Measurements from ENCODE around the gene ZNF750. TPM values are rescaled to one million over a fixed set of nuclear protein-coding genes. Genes with fewer than 3 reads are reported as not detected.

Gene ZNF750
- total RNA-seq, 1 experiment from 2014 or later = 0.44 TPM

DNA sequence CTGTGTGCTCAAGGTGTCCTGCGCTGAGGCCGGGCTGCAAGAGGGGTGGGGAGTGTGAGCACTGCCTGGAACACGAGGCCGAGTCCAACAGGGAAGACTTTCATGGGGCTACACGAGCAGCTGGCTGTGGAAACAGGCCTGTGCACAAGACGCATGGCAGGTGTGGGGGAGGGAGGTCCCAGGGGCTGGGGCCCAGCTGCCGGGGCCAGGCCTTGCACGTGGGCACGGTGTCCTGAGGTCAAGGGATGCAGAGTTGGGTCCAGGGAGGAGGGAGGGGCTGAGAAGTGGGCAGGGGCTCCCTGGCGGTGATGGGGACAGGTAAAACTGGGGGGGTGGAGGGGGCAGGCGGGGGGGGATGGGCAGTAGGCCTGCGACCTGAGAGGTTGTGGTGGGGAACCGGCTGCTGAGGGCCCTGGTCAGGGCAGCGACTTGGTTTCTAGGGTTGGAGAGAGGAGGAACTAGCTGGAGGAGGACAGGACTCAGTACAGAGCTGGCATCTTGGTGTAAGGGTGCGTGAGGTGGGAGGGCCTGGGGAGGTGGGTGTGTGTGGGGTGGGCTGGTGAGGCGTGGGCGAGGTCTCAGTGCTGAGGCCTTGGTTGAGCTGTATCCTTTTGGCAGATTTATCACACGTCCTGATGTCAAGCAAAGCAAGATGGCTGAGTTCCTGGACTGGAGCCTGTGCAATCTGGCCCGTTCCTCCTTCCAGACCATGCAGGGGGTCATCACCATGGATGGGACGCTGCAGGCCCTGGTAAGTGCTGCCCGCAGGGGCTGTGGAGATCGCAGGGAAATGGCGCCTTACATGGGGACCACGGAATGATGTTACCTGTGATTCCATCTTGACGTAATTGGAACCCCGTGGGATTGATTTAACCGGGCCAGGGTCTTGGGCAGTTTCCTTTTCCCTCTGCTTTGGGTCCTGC lies 58.6 kb downstream of the ZNF750 start:
- POLR2A ChIA-PET (ENCODE audit: unreplicated experiment) = interaction anchor here (0.6 kb wide), 1 partner anchor 298 kb away, joined by 5 read pairs; the partner anchor contains the start of gene METRNL
- DNase-seq = no peak
- peaks cover 4% of the 10 kb centered on the region; the same call in 1 of the 2 replicates for H3K4me1 ChIP-seq (replicated peaks; ENCODE audit: insufficient read depth)
- TF ChIP-seq, protein P1, sequence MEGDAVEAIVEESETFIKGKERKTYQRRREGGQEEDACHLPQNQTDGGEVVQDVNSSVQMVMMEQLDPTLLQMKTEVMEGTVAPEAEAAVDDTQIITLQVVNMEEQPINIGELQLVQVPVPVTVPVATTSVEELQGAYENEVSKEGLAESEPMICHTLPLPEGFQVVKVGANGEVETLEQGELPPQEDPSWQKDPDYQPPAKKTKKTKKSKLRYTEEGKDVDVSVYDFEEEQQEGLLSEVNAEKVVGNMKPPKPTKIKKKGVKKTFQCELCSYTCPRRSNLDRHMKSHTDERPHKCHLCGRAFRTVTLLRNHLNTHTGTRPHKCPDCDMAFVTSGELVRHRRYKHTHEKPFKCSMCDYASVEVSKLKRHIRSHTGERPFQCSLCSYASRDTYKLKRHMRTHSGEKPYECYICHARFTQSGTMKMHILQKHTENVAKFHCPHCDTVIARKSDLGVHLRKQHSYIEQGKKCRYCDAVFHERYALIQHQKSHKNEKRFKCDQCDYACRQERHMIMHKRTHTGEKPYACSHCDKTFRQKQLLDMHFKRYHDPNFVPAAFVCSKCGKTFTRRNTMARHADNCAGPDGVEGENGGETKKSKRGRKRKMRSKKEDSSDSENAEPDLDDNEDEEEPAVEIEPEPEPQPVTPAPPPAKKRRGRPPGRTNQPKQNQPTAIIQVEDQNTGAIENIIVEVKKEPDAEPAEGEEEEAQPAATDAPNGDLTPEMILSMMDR (conservative IDR thresholded peaks at IDR 0.05) = no peak
- H3F3A ChIP-seq (ENCODE audit: insufficient read depth, low read depth) = no peaks in the 10 kb centered on the region
- BruUV-seq (replicated peaks) = no TSS peak
- CTCF ChIA-PET = interaction anchor here (0.6 to 1.5 kb wide), 3 partner anchors 96 to 200 kb away, joined by 3 to 4 read pairs (median 4); no protein-coding TSS in a partner anchor
- H2AFZ ChIP-seq = no peak overlapping the region
- H4K20me1 ChIP-seq (ENCODE audit: insufficient read depth) = no peaks in the 10 kb centered on the region
- intact Hi-C loops (cut with micrococcal nuclease; ENCODE audit: unreplicated experiment) = loop anchor here (5.0 kb wide), 1 partner anchor 136 kb away; no protein-coding TSS in a partner anchor
- no peaks in the 10 kb centered on the region for H3K9me3 ChIP-seq (ENCODE audit: insufficient read depth, low read depth)
- H3K36me3 ChIP-seq (ENCODE audit: low read depth) = no peaks in the 10 kb centered on the region
- H3K4me3 ChIP-seq = no peak overlapping the region
- no peaks in the 10 kb centered on the region for H3K79me2 ChIP-seq (ENCODE audit: low read depth)
- no peak overlapping the region for H3K4me2 ChIP-seq
- no peaks in the 10 kb centered on the region for H3K27me3 ChIP-seq (ENCODE audit: insufficient read depth, low read depth)
- H3K9me2 ChIP-seq (ENCODE audit: insufficient read depth) = no peaks in the 10 kb centered on the region
- no peak overlapping the region for H3K27ac ChIP-seq

DNA sequence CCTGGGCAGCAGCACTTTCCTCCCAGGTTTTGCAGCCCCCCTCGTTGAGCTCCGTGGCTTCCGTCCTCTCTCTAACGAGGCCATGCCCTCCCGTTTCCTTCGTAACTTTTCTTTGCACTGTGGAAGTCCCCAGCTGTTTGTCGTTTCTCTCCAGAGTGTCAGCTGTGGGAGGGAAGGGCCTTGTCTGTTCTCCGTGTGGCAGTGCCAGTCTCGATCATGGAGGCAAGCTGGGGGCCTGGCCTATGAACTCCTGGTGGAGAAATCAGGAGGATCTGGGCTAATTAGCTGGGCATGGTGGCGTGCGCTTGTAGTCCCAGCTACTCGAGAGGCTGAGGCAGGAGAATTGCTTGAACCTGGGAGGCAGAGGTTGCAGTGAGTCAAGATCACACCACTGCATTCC lies 59.6 kb downstream of the ZNF750 start:
- Histone ChIP-seq H3K4me3 (no peak overlapping the region), H2AFZ (no peak overlapping the region), H3K36me3 (ENCODE audit: low read depth) (no peaks in the 10 kb centered on the region), H3K4me1 (replicated peaks; ENCODE audit: insufficient read depth) (peaks cover 4% of the 10 kb centered on the region; the same call in 1 of the 2 replicates), H3K9me3 (ENCODE audit: insufficient read depth, low read depth) (no peaks in the 10 kb centered on the region), H3K4me2 (no peak overlapping the region), H3K79me2 (ENCODE audit: low read depth) (no peaks in the 10 kb centered on the region), H3K27me3 (ENCODE audit: insufficient read depth, low read depth) (no peaks in the 10 kb centered on the region), H4K20me1 (ENCODE audit: insufficient read depth) (no peaks in the 10 kb centered on the region), H3K9me2 (ENCODE audit: insufficient read depth) (no peaks in the 10 kb centered on the region), H3F3A (ENCODE audit: insufficient read depth, low read depth) (no peaks in the 10 kb centered on the region), H3K27ac (no peak overlapping the region)
- CTCF ChIA-PET = no interaction called here
- no peak for TF ChIP-seq EZH2 (IDR thresholded peaks at IDR 0.05; ENCODE audit: low read depth)
- TF ChIP-seq, protein P1 (conservative IDR thresholded peaks at IDR 0.05) = no peak
- POLR2A ChIA-PET (ENCODE audit: unreplicated experiment) = no interaction called here
- DNase-seq = no peak
- BruUV-seq (replicated peaks) = no TSS peak
- intact Hi-C loops (cut with micrococcal nuclease; ENCODE audit: unreplicated experiment) = loop anchor here (5.0 kb wide), 1 partner anchor 137 kb away; no protein-coding TSS in a partner anchor

DNA sequence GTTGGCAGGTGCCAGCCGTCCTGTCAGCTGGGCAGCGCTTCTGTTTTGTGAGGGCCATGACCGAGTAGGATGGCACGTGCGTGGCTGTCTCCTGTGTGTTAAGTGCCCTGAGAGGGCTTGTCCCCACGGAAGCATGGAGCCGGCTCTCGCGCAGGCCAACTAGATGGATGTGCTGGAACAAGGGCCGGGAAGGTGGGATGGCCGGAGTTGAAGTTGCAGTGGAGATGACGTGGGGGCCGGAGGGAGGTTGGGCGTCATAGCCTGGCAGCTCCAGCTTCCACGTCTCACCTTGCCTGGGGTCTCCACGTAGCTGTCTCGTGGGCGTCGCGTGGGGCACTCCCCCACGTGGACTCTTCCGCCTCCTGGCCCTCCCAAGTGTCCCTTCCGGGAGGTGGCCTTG lies 60.3 kb downstream of the ZNF750 start:
- no peaks in the 10 kb centered on the region for H4K20me1 ChIP-seq (ENCODE audit: insufficient read depth)
- H3K9me2 ChIP-seq (ENCODE audit: insufficient read depth) = no peaks in the 10 kb centered on the region
- no peak overlapping the region for H3K27ac ChIP-seq
- BruUV-seq (replicated peaks) = no TSS peak
- H3K4me3 ChIP-seq = no peak overlapping the region
- CTCF ChIA-PET = no interaction called here
- no peaks in the 10 kb centered on the region for H3K9me3 ChIP-seq (ENCODE audit: insufficient read depth, low read depth)
- intact Hi-C loops (cut with micrococcal nuclease; ENCODE audit: unreplicated experiment) = no loop called here
- H3K79me2 ChIP-seq (ENCODE audit: low read depth) = no peaks in the 10 kb centered on the region
- H3K27me3 ChIP-seq (ENCODE audit: insufficient read depth, low read depth) = no peaks in the 10 kb centered on the region
- H3F3A ChIP-seq (ENCODE audit: insufficient read depth, low read depth) = no peaks in the 10 kb centered on the region
- H3K4me1 ChIP-seq (replicated peaks; ENCODE audit: insufficient read depth) = peaks cover 4% of the 10 kb centered on the region; the same call in 1 of the 2 replicates
- H3K36me3 ChIP-seq (ENCODE audit: low read depth) = no peaks in the 10 kb centered on the region
- TF ChIP-seq, protein P1 (conservative IDR thresholded peaks at IDR 0.05) = no peak
- TF ChIP-seq EZH2 (IDR thresholded peaks at IDR 0.05; ENCODE audit: low read depth) = no peak
- POLR2A ChIA-PET (ENCODE audit: unreplicated experiment) = no interaction called here
- H2AFZ ChIP-seq = no peak overlapping the region
- DNase-seq = no peak
- H3K4me2 ChIP-seq = no peak overlapping the region

Other genes starting within 250 kb of the ZNF750 start
- 65.1 and 84.9 TPM in 2 replicates for gene WDR45B, start 191.6 kb downstream of the ZNF750 start, total RNA-seq (2021)
- gene RAB40B, start 141.3 kb downstream of the ZNF750 start, total RNA-seq (2021) = 7.9 and 11.0 TPM in 2 replicates
- gene FN3KRP, start 123.3 kb downstream of the ZNF750 start, total RNA-seq (2021) = 28.8 and 34.1 TPM in 2 replicates
- gene FN3K, start 104.4 kb downstream of the ZNF750 start, total RNA-seq (2021) = 14.0 and 22.5 TPM in 2 replicates
- 111 and 115 TPM in 2 replicates for gene TBCD, start 88.0 kb downstream of the ZNF750 start, total RNA-seq (2021)
- 44.6 and 61.7 TPM in 2 replicates for gene METRNL, start 239.6 kb upstream of the ZNF750 start, total RNA-seq (2021)